K562 (cell line): Measurements from ENCODE around the gene PTCD3. TPM values are rescaled to one million over a fixed set of nuclear protein-coding genes. Genes with fewer than 3 reads are reported as not detected.

ENCODE experiments used
- ATAC-seq: fragments of 200-7000 bp; cut with Tn5 transposase; 3 replicates; pipeline ENCODE4 v1.9.1; 2020; ENCODE audit warnings: moderate library complexity
- BruUV-seq: library from RNA; stranded (reverse); fragments of 400-500 nt; replicated peaks from 2 replicates; lab custom pipeline; 2021; lab: Mats Ljungman, UMichigan
- CTCF ChIA-PET: fragments of 300-600 bp; formaldehyde crosslinking; extraction: SDS; loops from one replicate; lab custom pipeline; 2021; ENCODE audit warnings: low intra/inter-chr PET ratio; lab: Yijun Ruan, JAX
- POLR2A ChIA-PET: fragments of 300-600, 350-650 bp; sonication (Branson Sonifier 250); formaldehyde crosslinking; extraction: SDS; loops from one replicate; lab custom pipeline; 2021; ENCODE audit warnings: antibody characterized with exemption, inconsistent platforms; lab: Yijun Ruan, JAX
- DNase-seq, 4 experiments: peaks; one replicate each; pipeline versions ENCODE4 v3.0.0 to v3.0.0-alpha.2; 2011 to 2018; ENCODE audit warnings: low spot score in 3 of 4, mixed read lengths in 3 of 4; ENCODE audit errors: extremely low read depth in 1 of 4
- FAIRE-seq: peaks from 2 replicates; lab custom pipeline; 2011; peaks lifted over from hg19 to GRCh38; lab: Jason Lieb, UNC
- H2AFZ ChIP-seq: 2 replicates; pipeline ENCODE4 v1.6.0; 2011; ENCODE audit warnings: low read depth, low read length, control low read depth, inconsistent platforms
- H3K27ac ChIP-seq: fragments of 200-600 bp; 3 replicates; pipeline ENCODE4 v1.8.0; 2011; ENCODE audit warnings: low read depth, mild to moderate bottlenecking, control low read depth, inconsistent platforms, low read length, moderate library complexity, mixed read lengths; ENCODE audit errors: extremely low read depth
- H3K27me3 ChIP-seq, 2 experiments: fragments of 300-600 bp in 1 of 2; 2 replicates in 1 of 2; 3 replicates in 1 of 2; pipeline versions ENCODE4 v1.6.0 to v1.8.0; 2011; ENCODE audit warnings: inconsistent platforms in 2 of 2, low read length in 2 of 2, mild to moderate bottlenecking in 1 of 2, mixed read lengths in 1 of 2, moderate library complexity in 1 of 2; ENCODE audit not compliant: control insufficient read depth in 2 of 2, insufficient read depth in 2 of 2
- H3K36me3 ChIP-seq: fragments of 300-600 bp; 3 replicates; pipeline ENCODE4 v1.8.0; 2011; ENCODE audit warnings: mild to moderate bottlenecking, low read length, inconsistent platforms; ENCODE audit not compliant: control insufficient read depth, insufficient read depth
- H3K4me1 ChIP-seq, 2 experiments: fragments of 200-600 bp in 1 of 2; replicated peaks in 1 of 2; 2 replicates in 1 of 2; 3 replicates in 1 of 2; pipeline versions ENCODE4 v1.5.1 to v1.8.0; 2011; ENCODE audit warnings: inconsistent platforms in 2 of 2, low read length in 2 of 2, mild to moderate bottlenecking in 1 of 2, mixed read lengths in 1 of 2, moderate library complexity in 1 of 2; ENCODE audit not compliant: control insufficient read depth in 2 of 2, insufficient read depth in 2 of 2
- H3K4me2 ChIP-seq: 2 replicates; pipeline ENCODE4 v1.6.1; 2011; ENCODE audit warnings: low read length, control low read depth, inconsistent platforms, mixed read lengths; ENCODE audit not compliant: insufficient read depth
- H3K4me3 ChIP-seq: fragments of 200-600 bp; sonication (generic), shearing (Covaris generic); 2 replicates; pipeline ENCODE4 v1.5.1; 2016; ENCODE audit warnings: control low read depth, inconsistent platforms
- H3K79me2 ChIP-seq: fragments of 200-600 bp; 3 replicates; pipeline ENCODE4 v1.8.0; 2011; ENCODE audit warnings: low read length, inconsistent platforms; ENCODE audit not compliant: control insufficient read depth, insufficient read depth
- H3K9ac ChIP-seq, 2 experiments: 2 replicates each; pipeline versions ENCODE4 v1.6.0 to v1.6.1; 2011; ENCODE audit warnings: low read depth in 2 of 2, low read length in 2 of 2, control low read depth in 1 of 2, inconsistent platforms in 1 of 2, mild to moderate bottlenecking in 1 of 2, mixed read lengths in 1 of 2; ENCODE audit not compliant: insufficient read depth in 1 of 2
- H3K9me1 ChIP-seq: one replicate; pipeline ENCODE4 v1.6.0; 2011; ENCODE audit warnings: inconsistent platforms, mild to moderate bottlenecking, low read length, moderate library complexity; ENCODE audit not compliant: control insufficient read depth, insufficient read depth
- H3K9me3 ChIP-seq: replicated peaks from 2 replicates; pipeline ENCODE4 v1.5.1; 2011; ENCODE audit warnings: low read depth, low read length, inconsistent platforms; ENCODE audit not compliant: control insufficient read depth, insufficient read depth
- H4K20me1 ChIP-seq: replicated peaks from 2 replicates; pipeline ENCODE4 v1.6.1; 2011; ENCODE audit warnings: low read length, inconsistent platforms, mixed read lengths; ENCODE audit not compliant: control insufficient read depth, insufficient read depth
- CBX1 ChIP-seq: sonication (generic); IDR thresholded peaks from 2 replicates; pipeline ENCODE4 v1.6.1; 2016; ENCODE audit warnings: antibody characterized with exemption, low read depth, mild to moderate bottlenecking
- HDAC3 ChIP-seq: fragments of 450-650 bp; IDR thresholded peaks from 2 replicates; pipeline ENCODE4 v1.6.1; 2018; ENCODE audit warnings: borderline replicate concordance, mild to moderate bottlenecking, moderate library complexity; ENCODE audit not compliant: partially characterized antibody
- NFE2L1 ChIP-seq: fragments of 450-650 bp; IDR thresholded peaks from 2 replicates; pipeline ENCODE4 v1.6.1; 2016; ENCODE audit warnings: missing genetic modification characterization, low read depth, mild to moderate bottlenecking, missing compliant biosample characterization, moderate library complexity, borderline replicate concordance
- PPARD ChIP-seq: fragments of 250-450 bp; sonication (Bioruptor Pico); IDR thresholded peaks from 2 replicates; pipeline ENCODE4 v1.8.0; 2022; ENCODE audit warnings: inconsistent platforms, mild to moderate bottlenecking, moderate library complexity
- ZNF407 ChIP-seq: fragments of 450-650 bp; IDR thresholded peaks from 2 replicates; pipeline ENCODE4 v1.6.1; 2016; ENCODE audit warnings: low read depth
- ZNF41 ChIP-seq: fragments of 250-450 bp; sonication (Bioruptor Pico); conservative IDR thresholded peaks from 2 replicates; pipeline ENCODE4 v1.4.0; 2020; ENCODE audit warnings: mild to moderate bottlenecking
- ZNF699 ChIP-seq: fragments of 250-450 bp; sonication (Bioruptor Pico); IDR thresholded peaks from 2 replicates; pipeline ENCODE4 v1.8.0; 2021; ENCODE audit warnings: mild to moderate bottlenecking, moderate library complexity; ENCODE audit not compliant: insufficient replicate concordance
- ZNF766 ChIP-seq: fragments of 200-800 bp; sonication (Bioruptor generic); conservative IDR thresholded peaks from 2 replicates; pipeline ENCODE4 v1.6.1; 2016; ENCODE audit warnings: missing genetic modification characterization, missing compliant biosample characterization
- ZNF77 ChIP-seq: fragments of 250-450 bp; sonication (Bioruptor Pico); IDR thresholded peaks from 2 replicates; pipeline ENCODE4 v1.5.0; 2020
- WGBS: fragments of 100-300 bp; shearing (Covaris generic); methylation state at CpG from one replicate; pipeline ENCODE4 v1.1.6; 2016; ENCODE audit warnings: low coverage, mixed read lengths; ENCODE audit not compliant: insufficient coverage; ENCODE audit errors: missing lambda C conversion rate; 5-methylcytosine and 5-hydroxymethylcytosine counted together
- in situ Hi-C: fragments of 300-500 bp; cut with MboI; formaldehyde crosslinking; loops from 4 replicates; pipeline ENCODE4 v1.15.0; 2018; ENCODE audit warnings: inconsistent platforms, mixed read lengths
- intact Hi-C: fragments of 100-400 bp; cut with micrococcal nuclease; formaldehyde crosslinking; loops from 2 replicates; pipeline ENCODE4 v1.14.2; 2022
- polyA plus RNA-seq, 8 experiments: library from polyadenylated mRNA; depleted of rRNA in 4 of 8; stranded (reverse) in 5 of 8; unstranded in 3 of 8; fragments of >200 nt; fragmentation: Nextera tagmentation in 2 of 8; fragmentation: Illumina TruSeq in 1 of 8; extraction: Ambion mirVana in 2 of 8; extraction: Trizol in 1 of 8; gene quantifications; 2 replicates each; pipeline versions ENCODE4 v1.2.1 to v1.2.3, GENCODE V29; 2011 to 2014; ENCODE audit warnings: inconsistent platforms in 1 of 8, missing spikeins in 1 of 8
- total RNA-seq, 7 experiments: library from RNA; depleted of rRNA in 6 of 7; stranded (reverse); fragments of >200 nt in 6 of 7; fragmentation: Illumina TruSeq in 2 of 7; extraction: Trizol in 2 of 7; gene quantifications; 2 replicates each; pipeline versions ENCODE4 v1.2.1 to v1.2.3, GENCODE V29; 2011 to 2021; ENCODE audit warnings: low replicate concordance in 1 of 7
- TF ChIP-seq, protein P1 (sequence below): fragments of 250-450 bp; sonication (Bioruptor Pico); IDR thresholded peaks from 2 replicates; pipeline ENCODE4 v1.8.0; 2021; ENCODE audit warnings: borderline replicate concordance, mild to moderate bottlenecking, moderate library complexity; ENCODE audit not compliant: poor library complexity, severe bottlenecking
- TF ChIP-seq, protein P2 (sequence below): sonication (generic); formaldehyde crosslinking; IDR thresholded peaks from 2 replicates; pipeline ENCODE4 v1.4.0; 2020; ENCODE audit warnings: mild to moderate bottlenecking, missing genetic modification reagents

The PTCD3 gene
- total and polyA plus RNA-seq, 9 of the 15 experiments (the other 6 are each of a cell fraction or from before 2014, with no cell fraction given): 65.2 to 241 (median 172) TPM

GRCh38 chr2:86147793-86148192 is 41.8 kb downstream of the PTCD3 start:
- H3K4me2 ChIP-seq: no peak overlapping the region
- no peaks in the 10 kb centered on the region for H3K4me1 ChIP-seq
- WGBS: 88% methylated on average over 2 of the region's 2 CpGs
- no peaks in the 10 kb centered on the region for H3K9me3 ChIP-seq
- POLR2A ChIA-PET: interaction anchor here (2.9 kb wide), 1 partner anchor 11 kb away, joined by 9 read pairs; no protein-coding TSS in a partner anchor
- no peak overlapping the region for H3K9ac ChIP-seq
- no peaks in the 10 kb centered on the region for H4K20me1 ChIP-seq
- CTCF ChIA-PET: no interaction called here
- ATAC-seq (no peak), DNase-seq (no peak), FAIRE-seq (no peak)
- in situ Hi-C loops (no loop called here), intact Hi-C loops (no loop called here)
- H2AFZ ChIP-seq: no peak overlapping the region
- no peak overlapping the region for H3K4me3 ChIP-seq
- H3K79me2 ChIP-seq: no peaks in the 10 kb centered on the region
- BruUV-seq: no TSS peak
- H3K9me1 ChIP-seq: no peaks in the 10 kb centered on the region
- H3K27ac ChIP-seq: no peak overlapping the region
- H3K27me3 ChIP-seq: no peaks in the 10 kb centered on the region
- H3K36me3 ChIP-seq: peaks cover 90% of the 10 kb centered on the region
- no peak for TF ChIP-seq ZNF766 (CRISPR knock-in tag)
- TF ChIP-seq PPARD (CRISPR knock-in tag): no peak
- TF ChIP-seq ZNF699 (CRISPR knock-in tag): no peak
- no peak for TF ChIP-seq ZNF77 (CRISPR knock-in tag)
- TF ChIP-seq, protein P1, sequence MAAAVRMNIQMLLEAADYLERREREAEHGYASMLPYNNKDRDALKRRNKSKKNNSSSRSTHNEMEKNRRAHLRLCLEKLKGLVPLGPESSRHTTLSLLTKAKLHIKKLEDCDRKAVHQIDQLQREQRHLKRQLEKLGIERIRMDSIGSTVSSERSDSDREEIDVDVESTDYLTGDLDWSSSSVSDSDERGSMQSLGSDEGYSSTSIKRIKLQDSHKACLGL (CRISPR knock-in tag): no peak
- TF ChIP-seq, protein P2, sequence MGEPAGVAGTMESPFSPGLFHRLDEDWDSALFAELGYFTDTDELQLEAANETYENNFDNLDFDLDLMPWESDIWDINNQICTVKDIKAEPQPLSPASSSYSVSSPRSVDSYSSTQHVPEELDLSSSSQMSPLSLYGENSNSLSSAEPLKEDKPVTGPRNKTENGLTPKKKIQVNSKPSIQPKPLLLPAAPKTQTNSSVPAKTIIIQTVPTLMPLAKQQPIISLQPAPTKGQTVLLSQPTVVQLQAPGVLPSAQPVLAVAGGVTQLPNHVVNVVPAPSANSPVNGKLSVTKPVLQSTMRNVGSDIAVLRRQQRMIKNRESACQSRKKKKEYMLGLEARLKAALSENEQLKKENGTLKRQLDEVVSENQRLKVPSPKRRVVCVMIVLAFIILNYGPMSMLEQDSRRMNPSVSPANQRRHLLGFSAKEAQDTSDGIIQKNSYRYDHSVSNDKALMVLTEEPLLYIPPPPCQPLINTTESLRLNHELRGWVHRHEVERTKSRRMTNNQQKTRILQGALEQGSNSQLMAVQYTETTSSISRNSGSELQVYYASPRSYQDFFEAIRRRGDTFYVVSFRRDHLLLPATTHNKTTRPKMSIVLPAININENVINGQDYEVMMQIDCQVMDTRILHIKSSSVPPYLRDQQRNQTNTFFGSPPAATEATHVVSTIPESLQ (CRISPR knock-in tag): no peak
- no peak for TF ChIP-seq CBX1
- TF ChIP-seq ZNF41 (CRISPR knock-in tag): no peak
- no peak for TF ChIP-seq ZNF407
- no peak for TF ChIP-seq NFE2L1 (tag)
- TF ChIP-seq HDAC3: no peak
